Fibroblast of villous mesenchyme (primary cell): Measurements from ENCODE around the gene PKM. TPM values are rescaled to one million over a fixed set of nuclear protein-coding genes. Genes with fewer than 3 reads are reported as not detected.

ENCODE experiments used
- DNase-seq: peaks from one replicate; pipeline ENCODE4 v3.0.0-alpha.2; 2010; ENCODE audit warnings: low read depth
- H3K4me3 ChIP-seq: 2 replicates; pipeline ENCODE4 v1.5.1; 2011; ENCODE audit warnings: low read depth, mild to moderate bottlenecking, low read length
- CTCF ChIP-seq: IDR thresholded peaks from 2 replicates; pipeline ENCODE4 v1.5.1; 2012; ENCODE audit warnings: low read depth, mild to moderate bottlenecking, low read length; ENCODE audit not compliant: insufficient read depth
- total RNA-seq: library from RNA; depleted of rRNA; stranded (reverse); fragments of >200 nt; gene quantifications from 2 replicates; pipeline ENCODE4 v1.2.3, GENCODE V29; 2012

PKM gene
- total RNA-seq, 1 donor, result 2,239 TPM

- DNase-seq, result no peak
- TF ChIP-seq CTCF, result no peak
Measured at GRCh38 chr15:72202801-72203506, 28.0 kb downstream of the PKM start.

GRCh38 chr15:72202302-72202701, 28.7 kb downstream of the PKM start:
- no peak for TF ChIP-seq CTCF
- DNase-seq, result no peak
- H3K4me3 ChIP-seq, result no peak overlapping the region

More at GRCh38 chr15:72202801-72203506, 28.0 kb downstream of the PKM start:
- H3K4me3 ChIP-seq, result no peak overlapping the region

- no peak for TF ChIP-seq CTCF
- DNase-seq, result no peak
- H3K4me3 ChIP-seq, result no peak overlapping the region
Measured at GRCh38 chr15:72201391-72201921, 29.5 kb downstream of the PKM start.

GRCh38 chr15:72200395-72201237, 30.4 kb downstream of the PKM start:
- no peak overlapping the region for H3K4me3 ChIP-seq
- TF ChIP-seq CTCF, result no peak
- DNase-seq, result no peak

GRCh38 chr15:72199721-72200212, 31.2 kb downstream of the PKM start:
- no peak overlapping the region for H3K4me3 ChIP-seq
- peak; percentile 94 for TF ChIP-seq CTCF
- peak; percentile 77 for DNase-seq

GRCh38 chr15:72199205-72199515, 31.8 kb downstream of the PKM start:
- no peak for DNase-seq
- no peak for TF ChIP-seq CTCF
- no peak overlapping the region for H3K4me3 ChIP-seq
